Stimulated activated CD4-positive, alpha-beta T cell treated with anti-CD3 and anti-CD28 coated beads, Interleukin-1b, Interleukin-23, amount 100 ng/mL, for 24 hours (primary cell): Measurements from ENCODE around the gene CDK19.
"Not testable (repeated sequence)": the region's sequence is repeated elsewhere in the genome, so short reads cannot be mapped to it uniquely, and the experiment has no call there.

ENCODE experiments used
- DNase-seq, 4 experiments: peaks; one replicate each; pipeline ENCODE4 v3.0.0-alpha.2; 2020; ENCODE audit warnings: low read depth in 4 of 4, low spot score in 1 of 4

CDK19 gene

GRCh38 chr6:110589865-110590513 is 225.3 kb downstream of the CDK19 start:
- no peak for DNase-seq

- no peak for DNase-seq
Observed at GRCh38 chr6:110587328-110587727, 227.9 kb downstream of the CDK19 start.

GRCh38 chr6:110581679-110582078 is 233.6 kb downstream of the CDK19 start:
- DNase-seq = no peak

- DNase-seq = not testable (repeated sequence)
Observed at GRCh38 chr6:110577596-110578167, 237.6 kb downstream of the CDK19 start.

GRCh38 chr6:110575925-110576463 is 239.3 kb downstream of the CDK19 start:
- no peak for DNase-seq

GRCh38 chr6:110574817-110575216 is 240.5 kb downstream of the CDK19 start:
- no peak for DNase-seq

- no peak for DNase-seq
Observed at GRCh38 chr6:110573537-110573936, 241.7 kb downstream of the CDK19 start.

- no peak for DNase-seq
Observed at GRCh38 chr6:110573136-110573535, 242.1 kb downstream of the CDK19 start.

- no peak for DNase-seq
Observed at GRCh38 chr6:110567957-110568696, 247.1 kb downstream of the CDK19 start.

GRCh38 chr6:110566346-110567125 is 248.7 kb downstream of the CDK19 start:
- no peak for DNase-seq

GRCh38 chr6:110564703-110565421 is 250.4 kb downstream of the CDK19 start:
- DNase-seq = no peak

- no peak for DNase-seq
Observed at GRCh38 chr6:110563711-110564110, 251.6 kb downstream of the CDK19 start.

GRCh38 chr6:110562316-110562915 is 252.9 kb downstream of the CDK19 start:
- DNase-seq = no peak

GRCh38 chr6:110561696-110562095 is 253.6 kb downstream of the CDK19 start:
- DNase-seq = no peak

- DNase-seq = no peak
Observed at GRCh38 chr6:110561008-110561396, 254.3 kb downstream of the CDK19 start.

- no peak for DNase-seq
Observed at GRCh38 chr6:110560239-110561007, 254.8 kb downstream of the CDK19 start.
